ENCODE results near the gene CENPP.

The CENPP gene

DNA sequence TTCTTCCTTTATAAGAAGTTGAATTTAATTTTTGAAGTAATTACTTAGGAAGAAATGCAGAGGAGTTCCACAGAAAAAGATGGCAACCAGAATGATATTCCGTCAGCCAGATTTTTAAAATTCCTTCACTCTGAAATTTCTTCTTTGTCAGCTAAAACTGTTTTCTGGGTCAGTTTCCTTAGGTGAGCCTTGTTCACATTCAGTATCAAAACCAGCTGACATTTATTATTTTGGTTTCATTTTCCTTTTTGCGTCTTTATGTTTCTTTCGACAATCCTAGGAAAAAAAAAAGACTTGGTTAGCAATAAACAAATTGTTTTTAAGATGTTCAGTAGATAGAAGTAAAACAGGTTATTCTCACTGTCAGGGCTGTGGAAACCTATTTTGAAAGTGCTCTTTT lies 28.1 kb upstream of the CENPP start:
- H3K27ac Mint-ChIP-seq: peak overlapping the region; percentile 71
- H3K4me3 Mint-ChIP-seq: peak overlapping the region; percentile 26
- H3K27me3 Mint-ChIP-seq: no peaks in the 10 kb centered on the region
- H3K9me3 Mint-ChIP-seq: no peaks in the 10 kb centered on the region
- ATAC-seq: no peak
- peaks cover 29% of the 10 kb centered on the region for H3K4me1 Mint-ChIP-seq
- peaks cover 25% of the 10 kb centered on the region for H3K36me3 Mint-ChIP-seq

DNA sequence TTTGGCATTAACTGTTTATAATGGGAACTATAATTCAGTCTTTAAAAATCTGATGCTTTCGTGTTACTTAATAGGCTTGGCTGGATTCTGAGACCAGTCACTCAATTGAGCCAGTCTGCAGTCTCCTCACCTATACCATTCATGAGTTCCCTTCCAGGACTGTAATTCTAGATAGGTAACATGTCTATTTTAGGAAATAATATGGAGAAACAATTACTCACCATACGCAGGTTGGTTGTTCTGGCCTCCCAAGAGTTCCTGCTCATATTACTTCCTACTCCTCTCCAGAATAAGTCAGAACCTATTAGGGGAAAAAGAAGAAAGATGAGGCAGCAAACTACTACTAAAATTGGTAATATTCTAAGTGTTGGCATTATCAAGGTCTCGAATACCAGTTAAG lies 27.7 kb upstream of the CENPP start:
- peak overlapping the region; percentile 71 for H3K27ac Mint-ChIP-seq
- no peaks in the 10 kb centered on the region for H3K9me3 Mint-ChIP-seq
- H3K27me3 Mint-ChIP-seq: no peaks in the 10 kb centered on the region
- peaks cover 25% of the 10 kb centered on the region for H3K4me1 Mint-ChIP-seq
- no peak overlapping the region for H3K4me3 Mint-ChIP-seq
- peaks cover 30% of the 10 kb centered on the region for H3K36me3 Mint-ChIP-seq
- no peak for ATAC-seq

- no peaks in the 10 kb centered on the region for H3K27me3 Mint-ChIP-seq
- H3K36me3 Mint-ChIP-seq: peaks cover 40% of the 10 kb centered on the region
- H3K27ac Mint-ChIP-seq: peak overlapping the region; percentile 71
- peak; percentile 78 for ATAC-seq
- H3K4me1 Mint-ChIP-seq: peaks cover 23% of the 10 kb centered on the region
- H3K9me3 Mint-ChIP-seq: no peaks in the 10 kb centered on the region
- peak overlapping the region; percentile 11 for H3K4me3 Mint-ChIP-seq
Observed at GRCh38 chr9:92299116-92299515, 26.6 kb upstream of the CENPP start.

GRCh38 chr9:92300936-92301335 lies 24.8 kb upstream of the CENPP start:
- Mint-ChIP-seq H3K36me3 (peaks cover 56% of the 10 kb centered on the region), H3K27me3 (no peaks in the 10 kb centered on the region), H3K9me3 (no peaks in the 10 kb centered on the region), H3K27ac (peak overlapping the region; percentile 27), H3K4me1 (peaks cover 10% of the 10 kb centered on the region), H3K4me3 (no peak overlapping the region)
- ATAC-seq: no peak

DNA sequence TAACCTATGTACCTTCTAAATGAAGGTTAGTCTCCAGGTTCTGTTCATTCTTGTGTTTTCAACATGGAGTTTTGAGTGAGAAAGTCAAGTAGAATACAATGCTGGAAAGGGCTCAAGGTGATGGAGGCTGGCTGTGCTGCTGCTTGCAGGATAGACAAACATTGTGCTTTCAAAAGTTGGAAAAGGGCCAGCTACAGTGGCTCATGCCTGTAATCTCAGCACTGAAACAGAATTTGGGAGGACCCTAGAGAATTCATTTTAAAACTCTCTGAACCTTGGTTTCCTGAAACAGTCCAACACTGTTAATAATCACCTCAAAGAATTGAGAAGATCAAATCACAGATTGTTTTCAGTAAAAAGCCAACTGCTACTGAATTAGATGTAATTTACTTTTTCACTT lies 16.9 kb upstream of the CENPP start:
- Mint-ChIP-seq H3K27me3 (no peaks in the 10 kb centered on the region), H3K36me3 (peaks cover 77% of the 10 kb centered on the region), H3K4me1 (peaks cover 13% of the 10 kb centered on the region), H3K4me3 (no peak overlapping the region), H3K27ac (no peak overlapping the region), H3K9me3 (no peaks in the 10 kb centered on the region)
- ATAC-seq: no peak

GRCh38 chr9:92310562-92310961 lies 15.2 kb upstream of the CENPP start:
- no peak overlapping the region for H3K27ac Mint-ChIP-seq

DNA sequence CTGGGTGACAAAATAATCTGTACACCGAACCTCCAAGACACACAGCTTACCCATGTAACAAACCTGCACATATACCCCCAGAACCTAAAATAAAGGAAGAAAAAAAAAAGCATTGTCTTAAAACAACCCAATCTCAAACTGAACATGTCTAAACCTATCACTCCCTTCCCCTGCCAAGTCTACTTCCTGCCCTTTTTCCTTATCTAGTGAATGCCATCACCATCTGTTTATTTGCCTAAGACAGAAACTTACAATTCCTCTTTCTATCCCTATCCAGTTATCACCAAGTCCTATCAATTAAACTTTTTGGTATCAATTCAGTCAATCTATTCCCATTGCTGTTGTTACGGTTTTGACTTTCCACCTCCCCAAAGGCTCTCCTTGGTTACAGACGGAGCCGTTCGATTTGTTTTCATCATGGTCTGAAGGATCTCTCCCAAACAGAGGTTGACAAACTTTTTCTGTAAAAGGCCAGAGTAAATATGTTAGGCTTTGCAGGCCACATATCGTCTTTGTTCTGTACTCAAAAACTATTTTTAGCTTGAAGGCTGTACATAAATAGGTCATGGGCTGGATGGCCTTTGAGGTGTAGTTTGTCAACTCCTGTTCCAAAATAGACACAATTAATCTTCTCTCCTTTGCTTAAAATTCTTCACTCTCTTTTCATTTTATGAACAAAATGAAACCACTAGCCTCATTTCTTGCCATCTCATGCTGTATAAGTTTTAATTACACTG lies 12.7 kb upstream of the CENPP start:
- no peaks in the 10 kb centered on the region for H3K9me3 Mint-ChIP-seq
- H3K4me3 Mint-ChIP-seq: no peak overlapping the region
- H3K4me1 Mint-ChIP-seq: peaks cover 23% of the 10 kb centered on the region
- H3K36me3 Mint-ChIP-seq: peaks cover 71% of the 10 kb centered on the region
- ATAC-seq: no peak
- H3K27me3 Mint-ChIP-seq: no peaks in the 10 kb centered on the region
- H3K27ac Mint-ChIP-seq: peak overlapping the region; percentile 15

More at GRCh38 chr9:92310562-92310961, 15.2 kb upstream of the CENPP start:
- no peak overlapping the region for H3K4me3 Mint-ChIP-seq
- no peak for ATAC-seq
- peaks cover 23% of the 10 kb centered on the region for H3K4me1 Mint-ChIP-seq
- no peaks in the 10 kb centered on the region for H3K9me3 Mint-ChIP-seq
- H3K36me3 Mint-ChIP-seq: peaks cover 77% of the 10 kb centered on the region
- no peaks in the 10 kb centered on the region for H3K27me3 Mint-ChIP-seq

GRCh38 chr9:92313624-92314012 lies 12.1 kb upstream of the CENPP start:
- ATAC-seq: no peak

DNA sequence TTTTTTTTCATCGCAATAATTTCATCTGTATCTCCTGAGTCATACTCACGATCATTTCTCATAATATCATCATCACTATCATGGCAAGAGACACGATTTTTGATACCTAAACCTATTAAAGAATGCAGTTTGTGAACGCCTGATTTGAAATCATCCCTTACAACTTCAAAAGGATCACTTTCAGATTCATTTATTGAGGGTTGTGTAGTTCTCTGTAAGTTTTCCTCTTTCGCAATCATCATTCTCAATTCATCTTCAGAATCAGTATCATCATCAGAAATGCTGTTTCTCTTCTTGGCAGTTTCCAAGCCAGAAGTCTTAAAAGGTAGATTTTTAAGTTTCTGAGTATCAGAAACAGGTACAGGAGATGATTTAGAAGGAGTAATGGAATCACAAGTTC lies 10.3 kb upstream of the CENPP start:
- Mint-ChIP-seq H3K4me1 (peaks cover 29% of the 10 kb centered on the region), H3K27ac (no peak overlapping the region), H3K27me3 (no peaks in the 10 kb centered on the region), H3K4me3 (no peak overlapping the region), H3K9me3 (no peaks in the 10 kb centered on the region), H3K36me3 (peaks cover 73% of the 10 kb centered on the region)
- ATAC-seq: no peak

More at GRCh38 chr9:92313624-92314012, 12.1 kb upstream of the CENPP start:
- Mint-ChIP-seq H3K4me1 (peaks cover 23% of the 10 kb centered on the region), H3K4me3 (no peak overlapping the region), H3K27me3 (no peaks in the 10 kb centered on the region), H3K9me3 (no peaks in the 10 kb centered on the region), H3K36me3 (peaks cover 71% of the 10 kb centered on the region), H3K27ac (peak overlapping the region; percentile 15)

DNA sequence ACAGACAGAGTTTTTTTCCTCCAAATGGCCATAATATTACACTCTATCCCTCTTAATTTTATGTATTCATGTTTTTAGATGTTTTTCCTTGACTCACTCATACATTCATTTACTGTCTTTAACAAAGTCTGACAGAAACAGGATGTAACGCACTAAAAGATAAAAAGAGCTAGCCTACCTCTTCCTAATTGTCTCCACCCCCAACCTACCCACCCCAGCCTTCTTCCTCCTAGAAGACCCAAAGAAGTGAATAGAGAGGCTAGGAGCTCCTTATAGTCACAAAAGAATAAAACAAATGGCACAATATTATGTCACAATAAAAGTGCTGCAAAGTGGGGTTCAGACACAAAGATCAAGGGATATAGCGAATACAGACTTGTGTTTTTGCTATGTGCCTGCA lies 1.3 kb upstream of the CENPP start:
- no peak for ATAC-seq
- H3K27me3 Mint-ChIP-seq: no peaks in the 10 kb centered on the region

GRCh38 chr9:92324889-92325268 lies 874 bp upstream of the CENPP start:
- Mint-ChIP-seq H3K27me3 (no peaks in the 10 kb centered on the region), H3K9me3 (no peaks in the 10 kb centered on the region), H3K27ac (peak overlapping the region; percentile 97), H3K4me1 (peaks cover 26% of the 10 kb centered on the region), H3K36me3 (peaks cover 30% of the 10 kb centered on the region), H3K4me3 (peak overlapping the region; percentile 98)
- peak; percentile 34 for ATAC-seq

More for the DNA sequence above, 1.3 kb upstream of the CENPP start:
- Mint-ChIP-seq H3K4me1 (peaks cover 29% of the 10 kb centered on the region), H3K27ac (peak overlapping the region; percentile 97), H3K4me3 (peak overlapping the region; percentile 98), H3K36me3 (peaks cover 34% of the 10 kb centered on the region), H3K9me3 (no peaks in the 10 kb centered on the region)

DNA sequence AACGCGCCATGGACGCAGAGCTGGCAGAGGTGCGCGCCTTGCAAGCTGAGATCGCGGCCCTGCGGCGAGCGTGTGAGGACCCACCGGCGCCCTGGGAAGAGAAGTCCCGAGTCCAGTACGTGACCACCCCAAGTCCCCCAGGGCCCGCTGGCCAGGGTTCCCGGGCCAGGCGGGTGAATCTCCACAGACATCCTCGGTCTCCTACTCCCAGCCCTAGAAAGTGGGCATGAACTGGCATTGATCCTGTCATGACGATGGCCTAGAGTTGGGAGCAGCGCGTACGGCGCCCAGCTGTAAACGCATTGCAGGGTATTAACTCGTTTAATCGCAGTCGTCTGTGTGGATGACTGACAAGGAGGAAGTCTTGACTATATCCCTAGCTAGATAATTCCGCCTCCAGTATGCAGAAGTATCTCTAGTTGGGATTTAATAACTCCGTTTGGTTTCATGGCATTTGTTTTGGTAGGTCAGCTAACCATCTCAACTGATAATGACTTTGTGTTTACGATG lies 293 bp downstream of the CENPP start:
- Mint-ChIP-seq H3K4me1 (peaks cover 23% of the 10 kb centered on the region), H3K27me3 (no peaks in the 10 kb centered on the region), H3K4me3 (peak overlapping the region; percentile 98), H3K36me3 (peaks cover 18% of the 10 kb centered on the region), H3K27ac (peak overlapping the region; percentile 97), H3K9me3 (no peaks in the 10 kb centered on the region)
- ATAC-seq: no peak

DNA sequence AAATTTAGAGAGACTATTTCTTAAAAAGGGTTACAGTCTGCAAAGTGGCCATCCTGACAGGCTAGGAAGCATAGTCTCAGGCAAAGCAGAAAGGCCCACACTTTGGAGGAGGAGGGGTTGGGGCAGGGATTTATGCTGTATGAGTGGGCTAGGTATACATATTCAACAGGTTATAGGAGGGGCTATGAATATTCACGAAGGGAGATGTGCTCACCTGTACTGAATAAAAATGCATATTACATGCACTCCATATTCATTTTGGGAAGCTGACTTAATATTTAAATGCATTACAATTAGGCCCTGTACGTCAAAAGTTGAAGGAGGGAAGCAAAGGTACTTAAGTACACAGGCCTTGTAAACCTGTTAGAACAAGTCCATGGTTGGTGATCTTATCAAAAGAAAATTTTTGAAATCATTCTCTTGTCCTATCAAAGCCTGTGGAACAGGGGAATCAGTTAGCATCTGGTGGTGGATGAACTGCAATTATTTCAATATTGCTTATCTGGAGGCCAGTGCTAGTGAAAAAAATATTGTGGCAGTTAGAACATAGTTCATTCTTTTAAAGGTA lies 1.6 kb downstream of the CENPP start:
- Mint-ChIP-seq H3K4me3 (no peak overlapping the region), H3K27ac (no peak overlapping the region)

DNA sequence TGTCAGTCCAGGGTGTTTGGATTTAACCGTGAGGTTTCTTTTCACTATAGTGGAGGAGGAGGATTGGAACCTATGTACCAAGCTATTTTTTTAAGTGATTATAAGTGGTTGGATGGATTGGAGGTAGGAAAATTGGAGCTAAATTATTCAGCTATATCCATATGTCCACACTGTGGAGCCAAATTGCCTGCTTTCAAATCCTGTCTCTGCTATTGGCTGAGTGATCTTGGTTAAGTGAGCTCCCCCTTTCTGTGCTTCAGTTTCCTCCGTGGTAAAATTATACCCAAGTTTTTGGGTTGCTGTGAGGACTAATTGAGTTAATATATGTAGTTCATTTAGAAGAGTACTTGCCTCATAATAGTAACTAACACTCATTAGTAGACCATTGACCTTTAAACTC lies 2.5 kb downstream of the CENPP start:
- Mint-ChIP-seq H3K9me3 (no peaks in the 10 kb centered on the region), H3K4me3 (no peak overlapping the region), H3K36me3 (peaks cover 19% of the 10 kb centered on the region), H3K27ac (no peak overlapping the region), H3K4me1 (peaks cover 23% of the 10 kb centered on the region), H3K27me3 (no peaks in the 10 kb centered on the region)
- no peak for ATAC-seq

More for the DNA sequence above, 1.6 kb downstream of the CENPP start:
- H3K27me3 Mint-ChIP-seq: no peaks in the 10 kb centered on the region
- H3K9me3 Mint-ChIP-seq: no peaks in the 10 kb centered on the region
- H3K4me1 Mint-ChIP-seq: peaks cover 23% of the 10 kb centered on the region
- H3K36me3 Mint-ChIP-seq: peaks cover 18% of the 10 kb centered on the region
- no peak for ATAC-seq

DNA sequence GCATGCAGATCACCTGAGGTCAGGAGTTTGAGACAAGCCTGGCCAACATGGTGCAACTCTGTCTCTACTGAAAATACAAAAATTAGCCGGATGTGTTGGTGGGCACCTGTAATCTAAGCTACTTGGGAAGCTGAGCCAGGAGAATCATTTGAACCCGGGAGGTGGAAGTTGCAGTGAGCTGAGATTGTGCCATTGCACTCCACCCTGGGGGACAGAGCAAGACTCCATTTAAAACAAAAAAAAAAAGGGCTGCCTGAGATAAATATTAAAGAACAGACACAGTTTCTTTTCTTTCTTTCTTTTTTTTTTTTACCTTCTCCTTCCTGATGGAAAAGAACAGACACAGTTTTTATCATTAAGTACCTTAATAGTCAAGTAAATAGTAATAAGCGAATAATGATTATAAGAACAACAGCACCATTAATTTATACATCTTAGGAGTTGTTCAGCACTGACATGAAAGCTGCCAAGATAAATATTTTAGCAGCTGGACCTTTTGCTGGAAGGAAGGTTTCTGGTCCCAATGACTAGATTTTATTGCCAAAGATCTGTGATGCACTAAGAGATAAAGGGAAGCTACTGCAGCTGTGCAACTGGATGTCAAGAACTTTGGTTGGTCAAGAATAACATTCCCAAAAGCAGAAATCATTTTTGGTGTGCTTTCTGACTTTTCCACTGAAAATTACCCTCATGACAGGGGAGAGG lies 7.0 kb downstream of the CENPP start:
- Mint-ChIP-seq H3K4me3 (no peak overlapping the region), H3K4me1 (no peaks in the 10 kb centered on the region), H3K9me3 (no peaks in the 10 kb centered on the region), H3K36me3 (peaks cover 23% of the 10 kb centered on the region), H3K27me3 (no peaks in the 10 kb centered on the region), H3K27ac (no peak overlapping the region)
- ATAC-seq: no peak

Measured in stimulated activated memory B cell treated with anti-CD40 and anti-IgM and Interleukin-4, amounts not matched to agents 10 μg/mL and 1 μg/mL and 100 μg/mL, for 72 hours (primary cell).